SK-N-MC (cell line): ENCODE results near the gene SSX2IP.

Source experiments
- EZH2 ChIP-seq: fragments of 200-600 bp; sonication (generic); IDR thresholded peaks from one replicate; pipeline ENCODE4 v1.6.1; 2017; ENCODE audit warnings: antibody characterized with exemption
- POLR2AphosphoS5 ChIP-seq: IDR thresholded peaks from 2 replicates; pipeline ENCODE4 v1.6.1; 2012; ENCODE audit warnings: mild to moderate bottlenecking, low read depth, low read length, borderline replicate concordance

DNA sequence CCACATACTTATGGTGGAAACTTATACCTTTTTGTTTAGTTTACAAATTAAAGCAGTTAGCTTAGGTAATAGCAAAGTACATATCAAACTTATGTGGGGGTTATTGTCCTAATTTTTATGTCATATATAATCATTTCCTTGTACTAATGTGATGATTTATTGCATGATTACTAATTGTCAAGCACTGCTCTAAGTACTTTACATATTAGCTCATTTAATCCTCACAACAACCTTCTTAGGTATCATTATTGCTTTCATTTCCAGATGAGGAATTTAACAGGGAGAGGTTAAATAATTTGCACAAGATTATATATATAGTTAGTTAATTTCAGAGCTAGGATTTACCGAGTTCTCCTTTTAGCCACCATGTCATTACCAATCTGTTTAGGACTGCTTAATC is 11.9 kb upstream of the SSX2IP start:
- TF ChIP-seq POLR2AphosphoS5 (no peak), EZH2 (no peak)
